SK-N-SH treated with all-trans-retinoic acid at 6 μM for 48 hours (cell line): ENCODE measurements around the gene ANGPTL5.

Experiments used
- ATAC-seq: fragments of 200-7000 bp; cut with Tn5 transposase; 3 replicates; pipeline ENCODE4 v1.9.1; 2020; ENCODE audit warnings: mild to moderate bottlenecking, moderate library complexity
- BACH2 ChIP-seq: fragments of 250-450 bp; sonication (Bioruptor Pico); IDR thresholded peaks from 2 replicates; pipeline ENCODE4 v1.9.0; 2021; ENCODE audit warnings: mild to moderate bottlenecking, borderline replicate concordance
- CSDC2 ChIP-seq: fragments of 250-450 bp; sonication (Bioruptor Pico); IDR thresholded peaks from 2 replicates; pipeline ENCODE4 v1.5.0; 2020; ENCODE audit warnings: mild to moderate bottlenecking, moderate library complexity
- ESRRG ChIP-seq: fragments of 250-450 bp; sonication (Bioruptor Pico); IDR thresholded peaks from 2 replicates; pipeline ENCODE4 v1.6.1; 2021; ENCODE audit warnings: mild to moderate bottlenecking
- ISL1 ChIP-seq: fragments of 250-450 bp; sonication (Bioruptor Pico); IDR thresholded peaks from 2 replicates; pipeline ENCODE4 v2.1.2; 2022; ENCODE audit warnings: mild to moderate bottlenecking, moderate library complexity
- OSR1 ChIP-seq: fragments of 250-450 bp; sonication (Bioruptor Pico); IDR thresholded peaks from 2 replicates; pipeline ENCODE4 v1.8.0; 2022; ENCODE audit warnings: moderate library complexity, mild to moderate bottlenecking, inconsistent platforms
- PPARA ChIP-seq: fragments of 250-450 bp; sonication (Bioruptor Pico); IDR thresholded peaks from 2 replicates; pipeline ENCODE4 v1.5.0; 2020; ENCODE audit warnings: mild to moderate bottlenecking, borderline replicate concordance
- RARB ChIP-seq: fragments of 250-450 bp; sonication (Bioruptor Pico); IDR thresholded peaks from 2 replicates; pipeline ENCODE4 v1.8.0; 2021; ENCODE audit warnings: mild to moderate bottlenecking, moderate library complexity
- SNAI2 ChIP-seq: fragments of 250-450 bp; sonication (Bioruptor Pico); IDR thresholded peaks from 2 replicates; pipeline ENCODE4 v1.5.0; 2020; ENCODE audit warnings: mild to moderate bottlenecking, moderate library complexity
- TCF4 ChIP-seq: fragments of 250-450 bp; sonication (Bioruptor Pico); IDR thresholded peaks from 2 replicates; pipeline ENCODE4 v1.8.0; 2021; ENCODE audit warnings: mild to moderate bottlenecking, moderate library complexity, borderline replicate concordance
- ZC3H10 ChIP-seq: fragments of 250-450 bp; sonication (Bioruptor Pico); IDR thresholded peaks from 2 replicates; pipeline ENCODE4 v1.5.1; 2021; ENCODE audit warnings: mild to moderate bottlenecking, moderate library complexity
- ZFP3 ChIP-seq: fragments of 250-450 bp; sonication (Bioruptor Pico); IDR thresholded peaks from 2 replicates; pipeline ENCODE4 v1.5.0; 2020; ENCODE audit warnings: mild to moderate bottlenecking, moderate library complexity
- ZNF565 ChIP-seq: fragments of 450-650 bp; formaldehyde crosslinking; conservative IDR thresholded peaks from 2 replicates; pipeline ENCODE4 v1.5.0; 2020; ENCODE audit warnings: low read depth, mild to moderate bottlenecking, moderate library complexity
- ZNF70 ChIP-seq: fragments of 450-650 bp; formaldehyde crosslinking; IDR thresholded peaks from 2 replicates; pipeline ENCODE4 v1.5.0; 2020; ENCODE audit warnings: mild to moderate bottlenecking, moderate library complexity
- ZNF8 ChIP-seq: fragments of 450-650 bp; formaldehyde crosslinking; IDR thresholded peaks from 2 replicates; pipeline ENCODE4 v1.5.0; 2020; ENCODE audit warnings: mild to moderate bottlenecking, moderate library complexity
- TF ChIP-seq, protein P1 (sequence below): fragments of 250-450 bp; sonication (Bioruptor Pico); IDR thresholded peaks from 2 replicates; pipeline ENCODE4 v1.5.1; 2020; ENCODE audit warnings: low read depth, mild to moderate bottlenecking, moderate library complexity
- TF ChIP-seq, protein P2 (sequence below): fragments of 250-450 bp; sonication (Bioruptor Pico); IDR thresholded peaks from 2 replicates; pipeline ENCODE4 v1.5.0; 2020; ENCODE audit warnings: mild to moderate bottlenecking, moderate library complexity
- TF ChIP-seq, protein P3 (sequence below): fragments of 250-450 bp; sonication (Bioruptor Pico); IDR thresholded peaks from 2 replicates; pipeline ENCODE4 v1.8.0; 2020; ENCODE audit warnings: mild to moderate bottlenecking, moderate library complexity, borderline replicate concordance

Gene ANGPTL5

DNA sequence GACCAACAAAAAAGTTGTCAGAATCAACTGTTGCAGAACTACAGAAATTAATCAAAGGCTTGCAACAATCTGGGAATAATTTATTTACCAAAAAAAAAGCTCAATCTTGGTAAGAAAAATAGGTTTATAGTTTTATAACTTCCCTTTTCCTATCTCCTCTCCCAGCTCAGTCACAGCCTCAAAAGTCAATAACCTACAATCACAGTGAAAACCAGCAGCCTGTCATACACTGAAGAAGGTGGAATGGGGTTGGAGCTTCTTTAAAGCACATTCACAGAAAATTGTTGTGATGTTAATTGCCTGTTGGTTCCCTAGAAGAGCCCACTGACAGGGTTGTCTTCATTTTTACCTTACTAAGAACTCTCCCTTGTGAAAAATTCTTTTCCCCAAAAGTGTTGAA lies 52.2 kb downstream of the ANGPTL5 start:
- ATAC-seq, result no peak
- TF ChIP-seq ZNF8, result no peak

DNA sequence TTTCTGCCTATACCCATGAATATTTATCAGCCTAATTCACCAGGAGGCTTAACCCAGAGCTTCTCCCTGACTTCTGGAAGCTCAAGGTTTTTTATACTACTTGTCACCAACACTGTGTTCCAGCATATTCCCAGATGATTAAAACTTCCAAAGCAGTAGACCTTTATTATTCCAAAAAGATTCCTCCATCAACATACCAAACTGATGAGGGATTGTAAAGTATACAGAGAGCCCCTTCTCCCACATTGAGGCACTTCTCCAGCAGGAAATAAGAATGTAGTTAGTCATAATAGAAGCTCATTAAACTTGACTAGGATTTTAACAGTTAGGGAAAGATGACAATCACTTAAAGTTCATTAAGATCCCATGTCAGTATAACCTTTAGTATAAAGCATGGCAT lies 53.0 kb downstream of the ANGPTL5 start:
- no peak for TF ChIP-seq CSDC2 (CRISPR knock-in tag)
- TF ChIP-seq ISL1 (CRISPR knock-in tag), result no peak
- TF ChIP-seq, protein P1, sequence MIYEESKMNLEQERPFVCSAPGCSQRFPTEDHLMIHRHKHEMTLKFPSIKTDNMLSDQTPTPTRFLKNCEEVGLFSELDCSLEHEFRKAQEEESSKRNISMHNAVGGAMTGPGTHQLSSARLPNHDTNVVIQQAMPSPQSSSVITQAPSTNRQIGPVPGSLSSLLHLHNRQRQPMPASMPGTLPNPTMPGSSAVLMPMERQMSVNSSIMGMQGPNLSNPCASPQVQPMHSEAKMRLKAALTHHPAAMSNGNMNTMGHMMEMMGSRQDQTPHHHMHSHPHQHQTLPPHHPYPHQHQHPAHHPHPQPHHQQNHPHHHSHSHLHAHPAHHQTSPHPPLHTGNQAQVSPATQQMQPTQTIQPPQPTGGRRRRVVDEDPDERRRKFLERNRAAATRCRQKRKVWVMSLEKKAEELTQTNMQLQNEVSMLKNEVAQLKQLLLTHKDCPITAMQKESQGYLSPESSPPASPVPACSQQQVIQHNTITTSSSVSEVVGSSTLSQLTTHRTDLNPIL, result no peak
- no peak for TF ChIP-seq ESRRG (CRISPR knock-in tag)
- no peak for TF ChIP-seq PPARA
- TF ChIP-seq, protein P2, sequence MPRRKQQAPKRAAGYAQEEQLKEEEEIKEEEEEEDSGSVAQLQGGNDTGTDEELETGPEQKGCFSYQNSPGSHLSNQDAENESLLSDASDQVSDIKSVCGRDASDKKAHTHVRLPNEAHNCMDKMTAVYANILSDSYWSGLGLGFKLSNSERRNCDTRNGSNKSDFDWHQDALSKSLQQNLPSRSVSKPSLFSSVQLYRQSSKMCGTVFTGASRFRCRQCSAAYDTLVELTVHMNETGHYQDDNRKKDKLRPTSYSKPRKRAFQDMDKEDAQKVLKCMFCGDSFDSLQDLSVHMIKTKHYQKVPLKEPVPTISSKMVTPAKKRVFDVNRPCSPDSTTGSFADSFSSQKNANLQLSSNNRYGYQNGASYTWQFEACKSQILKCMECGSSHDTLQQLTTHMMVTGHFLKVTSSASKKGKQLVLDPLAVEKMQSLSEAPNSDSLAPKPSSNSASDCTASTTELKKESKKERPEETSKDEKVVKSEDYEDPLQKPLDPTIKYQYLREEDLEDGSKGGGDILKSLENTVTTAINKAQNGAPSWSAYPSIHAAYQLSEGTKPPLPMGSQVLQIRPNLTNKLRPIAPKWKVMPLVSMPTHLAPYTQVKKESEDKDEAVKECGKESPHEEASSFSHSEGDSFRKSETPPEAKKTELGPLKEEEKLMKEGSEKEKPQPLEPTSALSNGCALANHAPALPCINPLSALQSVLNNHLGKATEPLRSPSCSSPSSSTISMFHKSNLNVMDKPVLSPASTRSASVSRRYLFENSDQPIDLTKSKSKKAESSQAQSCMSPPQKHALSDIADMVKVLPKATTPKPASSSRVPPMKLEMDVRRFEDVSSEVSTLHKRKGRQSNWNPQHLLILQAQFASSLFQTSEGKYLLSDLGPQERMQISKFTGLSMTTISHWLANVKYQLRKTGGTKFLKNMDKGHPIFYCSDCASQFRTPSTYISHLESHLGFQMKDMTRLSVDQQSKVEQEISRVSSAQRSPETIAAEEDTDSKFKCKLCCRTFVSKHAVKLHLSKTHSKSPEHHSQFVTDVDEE (CRISPR knock-in tag), result no peak
- peak; percentile 11; the same call in 2 of the 3 replicates for ATAC-seq

DNA sequence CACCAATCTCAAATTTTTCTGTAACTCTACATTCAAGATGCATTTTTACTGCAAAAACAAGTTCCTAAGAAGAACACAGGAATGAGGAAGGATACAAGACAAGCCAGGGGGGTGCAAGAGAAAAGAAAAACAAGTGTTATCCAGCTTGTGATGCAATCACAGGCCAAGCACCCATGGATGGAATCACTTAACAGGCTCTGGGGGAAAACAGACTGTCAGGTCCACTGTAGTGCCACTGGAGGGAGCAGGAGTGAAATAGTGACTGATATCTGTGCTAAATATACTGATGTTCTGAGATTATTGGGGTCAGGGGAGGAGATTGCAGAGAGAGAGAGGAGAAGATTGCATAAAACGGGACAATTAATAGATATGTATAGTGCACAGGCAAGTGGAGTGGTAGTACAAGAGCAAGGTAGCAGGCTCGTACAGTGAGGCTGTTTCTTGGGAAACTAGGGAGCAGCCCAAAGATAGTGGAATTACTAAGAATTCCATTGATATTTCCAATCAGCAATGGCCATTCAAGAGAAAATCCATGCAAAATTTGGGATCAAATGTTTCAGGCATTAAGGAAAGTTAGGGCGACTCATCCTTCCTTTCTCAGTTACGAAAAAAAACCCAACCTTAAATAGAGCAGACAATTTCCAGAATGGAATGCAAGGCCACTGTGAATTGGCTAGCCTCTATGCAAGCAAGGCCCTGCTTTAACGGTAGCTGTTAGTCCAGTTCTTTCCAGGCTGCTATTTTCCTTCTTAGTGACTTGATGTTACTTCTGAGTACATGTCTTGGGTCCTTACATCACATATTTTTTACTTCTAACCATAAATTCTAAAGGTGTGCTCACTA lies 53.7 kb downstream of the ANGPTL5 start:
- peak; percentile 89 for ATAC-seq
- TF ChIP-seq PPARA, result no peak
- TF ChIP-seq RARB (CRISPR knock-in tag), result no peak
- no peak for TF ChIP-seq TCF4 (CRISPR knock-in tag)
- no peak for TF ChIP-seq ZC3H10 (CRISPR knock-in tag)
- TF ChIP-seq ZNF70 (CRISPR knock-in tag), result no peak
- TF ChIP-seq, protein P1, result no peak
- no peak for TF ChIP-seq OSR1 (CRISPR knock-in tag)

DNA sequence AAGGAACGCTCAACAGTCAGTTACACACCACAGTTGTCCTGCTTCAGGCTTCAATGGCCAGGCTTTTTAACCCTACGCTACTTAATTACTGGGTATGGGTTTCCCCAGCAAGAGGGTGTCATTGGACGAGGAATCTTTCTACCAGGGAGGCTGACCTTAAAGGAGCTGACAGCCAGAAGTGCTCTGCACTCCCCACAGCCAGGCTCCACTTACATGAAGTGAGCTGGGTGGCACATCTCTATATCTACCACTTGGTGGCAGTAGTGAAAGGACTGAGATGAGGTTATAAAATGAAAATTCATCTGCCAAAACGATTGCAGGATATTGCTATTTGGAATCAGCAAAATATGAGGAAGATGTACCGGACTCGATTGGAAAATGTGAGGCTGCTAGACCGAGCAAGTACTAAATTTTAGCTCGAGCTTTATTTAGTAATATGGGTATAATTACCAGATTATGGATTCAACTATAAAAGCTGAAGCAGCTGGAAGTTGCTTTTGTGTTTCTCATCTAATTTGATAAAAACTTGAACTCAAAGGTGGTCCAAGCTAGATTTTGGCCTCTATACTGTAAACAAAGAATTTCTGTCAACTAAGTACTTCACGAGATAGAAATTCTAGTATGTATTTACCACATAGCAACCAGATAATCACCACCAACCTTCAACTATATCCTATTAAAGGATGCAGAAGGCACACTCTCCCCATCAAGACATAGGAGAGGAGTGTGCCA lies 55.5 kb downstream of the ANGPTL5 start:
- TF ChIP-seq TCF4 (CRISPR knock-in tag), result no peak
- TF ChIP-seq, protein P1, result no peak
- TF ChIP-seq RARB (CRISPR knock-in tag), result no peak
- no peak for TF ChIP-seq PPARA
- TF ChIP-seq CSDC2 (CRISPR knock-in tag), result no peak
- no peak for TF ChIP-seq SNAI2 (CRISPR knock-in tag)
- TF ChIP-seq ZNF70 (CRISPR knock-in tag), result no peak
- no peak for TF ChIP-seq BACH2 (CRISPR knock-in tag)
- TF ChIP-seq ISL1 (CRISPR knock-in tag), result no peak
- TF ChIP-seq ZNF565, result no peak
- TF ChIP-seq, protein P3, sequence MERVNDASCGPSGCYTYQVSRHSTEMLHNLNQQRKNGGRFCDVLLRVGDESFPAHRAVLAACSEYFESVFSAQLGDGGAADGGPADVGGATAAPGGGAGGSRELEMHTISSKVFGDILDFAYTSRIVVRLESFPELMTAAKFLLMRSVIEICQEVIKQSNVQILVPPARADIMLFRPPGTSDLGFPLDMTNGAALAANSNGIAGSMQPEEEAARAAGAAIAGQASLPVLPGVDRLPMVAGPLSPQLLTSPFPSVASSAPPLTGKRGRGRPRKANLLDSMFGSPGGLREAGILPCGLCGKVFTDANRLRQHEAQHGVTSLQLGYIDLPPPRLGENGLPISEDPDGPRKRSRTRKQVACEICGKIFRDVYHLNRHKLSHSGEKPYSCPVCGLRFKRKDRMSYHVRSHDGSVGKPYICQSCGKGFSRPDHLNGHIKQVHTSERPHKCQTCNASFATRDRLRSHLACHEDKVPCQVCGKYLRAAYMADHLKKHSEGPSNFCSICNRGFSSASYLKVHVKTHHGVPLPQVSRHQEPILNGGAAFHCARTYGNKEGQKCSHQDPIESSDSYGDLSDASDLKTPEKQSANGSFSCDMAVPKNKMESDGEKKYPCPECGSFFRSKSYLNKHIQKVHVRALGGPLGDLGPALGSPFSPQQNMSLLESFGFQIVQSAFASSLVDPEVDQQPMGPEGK, result no peak
- TF ChIP-seq, protein P2 (CRISPR knock-in tag), result no peak
- no peak for TF ChIP-seq OSR1 (CRISPR knock-in tag)
- TF ChIP-seq ZFP3 (CRISPR knock-in tag), result no peak
- TF ChIP-seq, all 23 proteins: peak for 0
- peak; percentile 91 for ATAC-seq

DNA sequence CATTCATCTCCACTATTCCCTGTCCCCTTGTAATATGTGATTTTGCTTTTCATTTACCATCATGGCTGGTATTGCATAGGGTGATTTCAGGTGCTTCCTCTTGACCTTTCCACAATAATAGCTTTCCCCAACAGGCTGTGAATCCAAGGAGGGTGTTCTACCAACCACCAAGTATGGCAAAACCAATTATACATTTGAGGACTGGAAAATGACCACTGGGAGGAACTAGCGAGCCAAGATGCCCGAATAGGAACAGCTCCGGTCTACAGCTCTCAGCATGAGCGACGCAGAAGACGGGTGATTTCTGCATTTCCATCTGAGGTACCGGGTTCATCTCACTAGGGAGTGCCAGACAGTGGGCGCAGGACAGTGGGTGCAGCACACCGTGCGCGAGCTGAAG lies 64.1 kb downstream of the ANGPTL5 start:
- peak; percentile 87 for ATAC-seq
